Body of pancreas (tissue), 4 donors: ENCODE measurements around the gene KLC4. TPM values are rescaled to one million over a fixed set of nuclear protein-coding genes. Genes with fewer than 3 reads are reported as not detected.

Experiments used
- ATAC-seq: fragments of 150-250 bp; one replicate; pipeline ENCODE4 v1.9.1; 2016
- DNase-seq, 4 donors: peaks; one replicate each; pipeline ENCODE4 v3.0.0-alpha.2; 2019
- H3K27ac ChIP-seq, 4 donors: fragments of 200-600 bp; sonication (generic); 1 replicate in 3 of 4; 2 replicates in 1 of 4; pipeline versions ENCODE4 v1.5.1 to v1.6.1; 2016 to 2019; ENCODE audit warnings: mild to moderate bottlenecking in 1 of 4, mixed read lengths in 1 of 4, moderate library complexity in 1 of 4
- H3K27me3 ChIP-seq, 2 donors: fragments of 200-600 bp; sonication (generic); one replicate each; pipeline ENCODE4 v1.6.0; 2016; ENCODE audit warnings: mild to moderate bottlenecking in 1 of 2
- H3K36me3 ChIP-seq, 2 donors: fragments of 200-600 bp; sonication (generic); replicated peaks in 1 of 2; 2 replicates each; pipeline ENCODE4 v1.5.1; 2016; ENCODE audit warnings: low read depth in 2 of 2; ENCODE audit not compliant: insufficient read depth in 1 of 2
- H3K4me1 ChIP-seq: fragments of 200-600 bp; sonication (generic); one replicate; pipeline ENCODE4 v1.6.0; 2016
- H3K4me3 ChIP-seq, 2 donors: fragments of 200-600 bp; sonication (generic); 1 replicate in 1 of 2; 2 replicates in 1 of 2; pipeline ENCODE4 v1.5.1; 2016 to 2019
- H3K9me3 ChIP-seq, 3 donors: fragments of 200-600 bp; sonication (generic); 1 replicate in 2 of 3; 2 replicates in 1 of 3; pipeline ENCODE4 v1.5.1; 2016
- CTCF ChIP-seq, 7 experiments: fragments of 450-650 bp in 4 of 7; fragments of 200-600 bp in 3 of 7; sonication (generic) in 3 of 7; IDR thresholded peaks; one replicate each; pipeline ENCODE4 v1.5.1; 2016 to 2019; ENCODE audit warnings: antibody characterized with exemption in 7 of 7
- POLR2A ChIP-seq, 3 donors: fragments of 450-650 bp; IDR thresholded peaks; one replicate each; pipeline ENCODE4 v1.6.1; 2016; ENCODE audit warnings: antibody characterized with exemption in 3 of 3, mild to moderate bottlenecking in 2 of 3
- WGBS, 2 donors: methylation state at CpG; one replicate each; pipeline ENCODE4 v1.1.5; 2017; 5-methylcytosine and 5-hydroxymethylcytosine counted together
- intact Hi-C: fragments of 100-400 bp; cut with DNase I; formaldehyde crosslinking; loops from one replicate; pipeline ENCODE4 v1.15.1; 2023
- total RNA-seq, 2 donors: library from RNA; depleted of rRNA; stranded (reverse); fragments of >200 nt; gene quantifications; one replicate each; pipeline ENCODE4 v1.1.0, GENCODE V29; 2016

Gene KLC4
- total RNA-seq, 2 donors from 2014 or later, result 19.8 to 33.5 TPM

- TF ChIP-seq CTCF (IDR thresholded peaks at IDR 0.05) (no peak), POLR2A (IDR thresholded peaks at IDR 0.05) (no peak)
- Histone ChIP-seq H3K4me1 (no peaks in the 10 kb centered on the region), H3K4me3 (no peak overlapping the region), H3K27me3 (no peaks in the 10 kb centered on the region), H3K9me3 (no peaks in the 10 kb centered on the region), H3K36me3 (peaks cover 0 to 29% of the 10 kb centered on the region in 2 donors), H3K27ac (no peak overlapping the region)
- WGBS, 2 donors, result 89 to 94% methylated on average over 2 of the region's 2 CpGs
- intact Hi-C loops, result no loop called here
- DNase-seq, result no peak
- ATAC-seq, result no peak
Measured at GRCh38 chr6:43034190-43034525, 25.3 kb upstream of the KLC4 start.

- Histone ChIP-seq H3K36me3 (peaks cover 0 to 28% of the 10 kb centered on the region in 2 donors), H3K4me3 (no peak overlapping the region), H3K27ac (no peak overlapping the region), H3K27me3 (no peaks in the 10 kb centered on the region), H3K4me1 (no peaks in the 10 kb centered on the region), H3K9me3 (no peaks in the 10 kb centered on the region)
- intact Hi-C loops, result no loop called here
- TF ChIP-seq POLR2A (IDR thresholded peaks at IDR 0.05), result no peak
- TF ChIP-seq CTCF (IDR thresholded peaks at IDR 0.05), result no peak
- peak; percentile 25 for ATAC-seq
- 57 to 72% methylated on average over 4 of the region's 4 CpGs for WGBS, 2 donors
- DNase-seq, result no peak
Measured at GRCh38 chr6:43035495-43036194, 23.8 kb upstream of the KLC4 start.

- 89 to 94% methylated on average over 8 to 9 of the region's 9 CpGs for WGBS, 2 donors
- H3K27me3 ChIP-seq, result no peaks in the 10 kb centered on the region
- TF ChIP-seq POLR2A (IDR thresholded peaks at IDR 0.05) (no peak), CTCF (IDR thresholded peaks at IDR 0.05) (no peak)
- intact Hi-C loops, result no loop called here
- H3K4me3 ChIP-seq, result no peak overlapping the region
- no peak for ATAC-seq
- H3K4me1 ChIP-seq, result no peaks in the 10 kb centered on the region
- peaks cover 0 to 32% of the 10 kb centered on the region in 2 donors for H3K36me3 ChIP-seq
- H3K27ac ChIP-seq, result no peak overlapping the region
- DNase-seq, result no peak
- H3K9me3 ChIP-seq, result no peaks in the 10 kb centered on the region
Measured at GRCh38 chr6:43036712-43037111, 22.7 kb upstream of the KLC4 start.

GRCh38 chr6:43037197-43037596 lies 22.2 kb upstream of the KLC4 start:
- Histone ChIP-seq H3K36me3 (peaks cover 0 to 34% of the 10 kb centered on the region in 2 donors), H3K9me3 (no peaks in the 10 kb centered on the region), H3K27me3 (no peaks in the 10 kb centered on the region), H3K4me3 (no peak overlapping the region), H3K27ac (no peak overlapping the region), H3K4me1 (no peaks in the 10 kb centered on the region)
- WGBS, 2 donors, result 89 to 100% methylated on average over 1 to 5 of the region's 5 CpGs
- ATAC-seq (no peak), DNase-seq (no peak)
- TF ChIP-seq POLR2A (IDR thresholded peaks at IDR 0.05) (no peak), CTCF (IDR thresholded peaks at IDR 0.05) (no peak)
- intact Hi-C loops, result no loop called here

- Histone ChIP-seq H3K9me3 (no peaks in the 10 kb centered on the region), H3K27ac (no peak overlapping the region), H3K27me3 (no peaks in the 10 kb centered on the region), H3K4me3 (no peak overlapping the region), H3K36me3 (peaks cover 0 to 37% of the 10 kb centered on the region in 2 donors), H3K4me1 (no peaks in the 10 kb centered on the region)
- intact Hi-C loops, result no loop called here
- DNase-seq (no peak), ATAC-seq (no peak)
- WGBS, 2 donors, result 87 to 100% methylated on average over 6 to 9 of the region's 9 CpGs
- TF ChIP-seq POLR2A (IDR thresholded peaks at IDR 0.05) (no peak), CTCF (IDR thresholded peaks at IDR 0.05) (no peak)
Measured at GRCh38 chr6:43037706-43038105, 21.7 kb upstream of the KLC4 start.
